Activated T-cell treated with anti-CD3 and anti-CD28 coated beads, Interleukin-2, amount 50 U/mL, for 1 hour (primary cell): Measurements from ENCODE around the gene SCGB2B2.
"Not testable (repeated sequence)": the region's sequence is repeated elsewhere in the genome, so short reads cannot be mapped to it uniquely, and the experiment has no call there.

Experiments used
- DNase-seq: peaks from one replicate; pipeline ENCODE4 v3.0.0-alpha.2; 2020

The SCGB2B2 gene

DNA sequence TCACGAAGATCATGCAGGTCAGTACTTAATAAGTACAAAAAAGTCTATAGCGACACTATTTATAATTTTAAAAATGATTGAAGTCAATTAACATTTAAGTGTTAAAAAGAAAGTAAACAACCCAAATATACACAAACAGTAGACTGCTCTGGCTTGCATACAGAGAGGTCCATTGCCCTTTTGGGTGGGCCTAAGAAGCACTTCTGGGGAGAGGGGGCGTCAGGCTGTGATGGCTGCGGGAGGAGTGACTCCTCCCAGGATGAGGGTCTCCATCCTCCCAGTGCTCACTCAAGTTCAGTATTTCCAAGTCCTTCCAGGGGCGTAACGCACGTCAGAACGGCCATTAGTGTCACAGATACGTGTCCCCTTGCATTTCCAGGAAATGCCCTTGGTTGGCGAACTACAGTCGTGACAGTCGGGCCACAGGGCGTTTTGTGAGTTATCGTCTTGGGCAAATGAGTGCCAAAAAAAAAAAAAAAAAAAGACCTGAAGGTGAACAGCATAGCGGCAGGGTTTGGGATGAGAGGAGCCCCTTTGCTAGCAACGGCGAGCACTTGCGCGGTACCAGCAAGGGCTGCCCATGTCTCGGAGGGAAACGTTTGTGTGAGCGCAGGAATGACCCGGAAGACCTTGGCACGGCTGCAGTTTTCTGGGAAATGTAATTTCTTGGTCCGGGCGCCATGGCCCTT lies at the start of gene SCGB2B2:
TSS of gene SCGB2B2 (minus strand) at position 463 of the 689 bp plus-strand sequence. CDS start 82,596 bp downstream, outside the sequence.
- DNase-seq: no peak

DNA sequence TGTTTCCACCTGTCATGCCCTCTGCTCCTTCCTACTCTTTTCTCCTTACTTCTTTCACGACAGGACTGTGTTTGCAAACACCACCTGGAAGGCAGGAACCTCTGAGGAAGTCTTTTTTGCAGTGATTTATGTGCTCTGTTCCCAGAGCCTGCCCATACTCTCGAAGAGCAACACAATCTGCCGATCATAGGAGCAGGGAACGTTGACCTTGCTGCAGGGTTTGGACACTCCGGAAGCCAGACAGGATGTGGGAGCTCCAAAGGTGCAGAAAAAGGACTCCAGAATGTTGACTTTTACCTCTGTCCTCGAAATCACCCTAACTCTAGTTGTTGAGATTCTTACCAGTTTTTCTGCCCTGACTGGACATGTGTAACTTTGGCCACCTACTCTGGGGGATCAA lies 48.4 kb upstream of the SCGB2B2 start:
- DNase-seq: no peak

DNA sequence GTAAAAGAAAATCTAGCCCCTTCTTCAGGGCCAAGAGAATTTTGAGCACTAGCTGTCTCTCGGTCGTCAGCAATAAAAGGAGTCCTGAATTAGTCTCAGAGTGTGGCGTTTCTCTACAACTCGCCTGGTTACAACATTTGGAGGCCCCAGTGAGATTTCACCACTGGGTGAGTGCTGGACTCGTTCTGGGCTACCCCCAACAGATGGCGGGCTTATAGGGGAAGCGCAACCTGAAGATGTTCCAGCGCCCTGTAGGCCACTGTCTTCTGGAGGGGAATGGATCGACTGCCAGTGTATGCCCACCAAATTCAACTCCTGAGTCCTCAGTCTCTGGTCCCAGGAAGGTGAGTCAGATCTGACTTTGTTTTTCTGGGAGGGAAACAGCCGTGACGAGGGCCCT lies 45.4 kb upstream of the SCGB2B2 start:
- DNase-seq: no peak

DNA sequence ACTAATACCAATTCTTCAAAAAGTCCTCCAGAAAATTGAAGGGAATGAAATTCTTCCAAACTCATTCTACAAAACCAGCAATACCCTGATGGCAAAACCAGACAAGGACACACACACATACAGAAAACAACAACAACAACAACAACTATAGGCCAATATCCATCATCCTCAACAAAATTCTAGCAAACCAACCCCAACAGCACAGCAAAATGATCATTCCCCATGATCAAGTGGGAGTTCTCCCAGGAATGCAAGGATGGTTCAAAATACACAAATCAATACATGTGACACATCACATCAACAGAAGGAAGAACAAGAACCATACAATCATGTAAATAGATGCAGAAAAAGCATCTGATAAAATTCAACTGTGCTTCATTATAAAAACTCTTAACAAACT lies 38.4 kb upstream of the SCGB2B2 start:
- no peak for DNase-seq

- DNase-seq: no peak
Observed at GRCh38 chr19:34713262-34713637, 36.3 kb upstream of the SCGB2B2 start.

GRCh38 chr19:34712395-34713261 lies 35.7 kb upstream of the SCGB2B2 start:
- DNase-seq: no peak

- DNase-seq: no peak
Observed at GRCh38 chr19:34711890-34712289, 34.9 kb upstream of the SCGB2B2 start.

DNA sequence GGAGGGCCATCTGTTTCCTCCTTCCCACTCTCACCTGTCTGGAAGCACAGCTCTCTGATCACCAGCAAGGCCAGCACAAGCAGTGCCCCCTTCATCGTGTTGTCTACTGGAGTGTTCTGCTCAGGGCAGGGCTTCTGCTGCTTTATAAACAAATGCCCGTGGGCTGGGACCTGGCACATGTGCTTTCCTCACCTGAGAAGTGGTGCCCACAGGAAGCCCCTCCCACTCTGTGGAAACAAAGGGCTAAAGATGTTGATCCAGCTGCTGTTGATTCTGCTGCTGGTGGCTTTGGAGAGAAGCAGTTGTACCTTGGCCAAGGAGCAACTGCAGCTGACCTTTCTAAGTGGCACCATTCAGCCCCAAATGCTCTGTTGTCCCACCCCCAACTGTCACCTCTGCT lies 30.7 kb upstream of the SCGB2B2 start:
- no peak for DNase-seq

- DNase-seq: no peak
Observed at GRCh38 chr19:34692549-34692948, 15.6 kb upstream of the SCGB2B2 start.

GRCh38 chr19:34690372-34690771 lies 13.4 kb upstream of the SCGB2B2 start:
- no peak for DNase-seq

- no peak for DNase-seq
Observed at GRCh38 chr19:34688592-34688991, 11.6 kb upstream of the SCGB2B2 start.

DNA sequence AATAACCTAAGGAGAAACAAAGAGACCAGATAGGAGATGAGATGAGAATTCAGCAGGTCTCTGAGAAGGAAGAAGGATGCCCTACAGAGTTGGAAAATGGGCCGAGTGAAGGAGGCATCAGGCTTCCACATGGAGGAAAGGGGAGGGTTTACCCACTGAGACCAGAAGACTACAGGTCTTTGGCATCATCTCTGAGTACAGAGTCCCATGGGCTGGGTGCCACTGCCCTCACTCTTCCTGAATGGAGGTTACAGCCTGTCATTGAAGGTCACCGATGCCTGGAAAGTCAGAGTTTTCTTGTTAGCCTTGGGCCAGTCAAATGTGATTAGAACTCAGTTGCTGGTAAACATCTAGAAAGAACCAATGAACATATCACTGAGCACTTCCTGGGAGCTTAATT lies 10.4 kb upstream of the SCGB2B2 start:
- no peak for DNase-seq

DNA sequence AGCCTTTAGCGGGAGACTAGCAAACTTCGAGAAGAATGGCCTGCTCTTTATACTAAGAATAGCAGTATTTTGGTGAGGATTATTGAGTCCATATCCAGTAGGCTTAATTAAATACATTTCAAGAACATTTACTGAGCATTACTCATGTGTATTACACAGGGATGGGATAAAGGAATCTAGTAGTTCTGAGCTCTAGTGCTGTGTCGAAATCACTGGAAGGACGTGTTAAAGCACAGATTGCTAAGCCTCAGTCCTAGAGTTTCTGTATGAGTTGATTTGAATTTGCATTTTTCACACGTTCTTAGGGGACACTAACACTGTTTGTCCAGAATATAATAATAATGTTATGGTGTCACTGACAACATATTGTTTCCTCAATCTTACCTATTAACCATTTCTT lies 9.5 kb upstream of the SCGB2B2 start:
- DNase-seq: no peak

DNA sequence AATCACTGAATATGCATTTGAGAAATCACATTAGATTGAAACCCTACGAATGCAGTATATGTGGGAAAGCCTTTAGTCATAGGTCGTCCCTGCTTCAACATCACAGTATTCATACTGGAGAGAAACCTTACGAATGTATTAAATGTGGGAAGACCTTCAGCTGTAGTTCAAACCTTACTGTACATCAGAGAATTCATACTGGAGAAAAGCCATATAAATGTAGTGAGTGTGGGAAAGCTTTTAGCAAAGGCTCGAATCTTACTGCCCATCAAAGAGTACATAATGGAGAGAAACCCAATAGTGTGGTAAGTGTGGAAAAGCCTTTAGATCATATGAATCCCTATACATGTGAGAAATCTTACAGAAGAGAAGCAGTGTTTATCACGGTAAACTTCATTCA lies 8.3 kb upstream of the SCGB2B2 start:
- DNase-seq: not testable (repeated sequence)

- DNase-seq: no peak
Observed at GRCh38 chr19:34681478-34681877, 4.5 kb upstream of the SCGB2B2 start.

DNA sequence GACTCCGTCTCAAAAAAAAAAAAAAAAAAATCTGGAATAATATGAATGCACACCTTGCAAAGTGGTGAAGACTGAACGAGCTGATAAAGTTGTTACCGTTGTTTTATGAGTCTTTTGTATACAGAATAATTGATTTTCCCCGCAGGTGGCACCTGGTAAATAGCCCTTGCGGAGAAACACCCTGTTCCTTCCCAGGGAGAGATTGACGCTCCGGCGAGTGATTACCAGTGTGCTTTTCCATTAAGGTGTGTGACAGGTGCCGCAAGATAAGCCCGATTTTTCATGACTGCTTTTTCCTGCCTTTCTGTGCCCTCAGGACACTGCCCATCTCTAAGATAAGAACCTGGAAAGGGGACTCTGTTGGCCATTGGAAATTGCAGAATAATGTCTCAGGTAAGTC lies 1.5 kb upstream of the SCGB2B2 start:
- DNase-seq: no peak

GRCh38 chr19:34678085-34678412 lies 1.1 kb upstream of the SCGB2B2 start:
- no peak for DNase-seq

GRCh38 chr19:34677386-34678084 lies 576 bp upstream of the SCGB2B2 start, which contains the start of gene ZNF302:
TSS of gene ZNF302 (plus strand) at chr19:34677678. CDS start at chr19:34678805, 1,127 bp downstream.
- DNase-seq: peak; percentile 93

DNA sequence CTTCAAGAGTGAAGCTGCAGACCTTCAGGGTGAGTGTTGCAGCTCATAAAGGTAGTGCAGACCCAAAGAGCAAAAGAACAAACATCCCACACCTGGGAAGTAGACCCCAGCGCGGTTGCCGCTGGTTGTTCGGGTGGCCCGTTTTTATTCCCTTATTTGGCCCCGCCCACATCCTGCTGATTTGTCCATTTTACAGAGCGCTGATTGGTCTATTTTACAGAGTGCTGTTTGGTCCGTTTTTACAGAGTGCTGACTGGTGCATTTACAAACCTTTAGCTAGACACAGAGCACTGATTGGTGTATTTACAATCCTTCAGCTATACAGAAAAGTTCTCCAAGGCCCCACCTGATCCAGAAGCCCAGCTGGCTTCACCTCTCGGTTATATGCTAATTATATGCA lies 1.0 kb downstream of the SCGB2B2 start:
- no peak for DNase-seq

DNA sequence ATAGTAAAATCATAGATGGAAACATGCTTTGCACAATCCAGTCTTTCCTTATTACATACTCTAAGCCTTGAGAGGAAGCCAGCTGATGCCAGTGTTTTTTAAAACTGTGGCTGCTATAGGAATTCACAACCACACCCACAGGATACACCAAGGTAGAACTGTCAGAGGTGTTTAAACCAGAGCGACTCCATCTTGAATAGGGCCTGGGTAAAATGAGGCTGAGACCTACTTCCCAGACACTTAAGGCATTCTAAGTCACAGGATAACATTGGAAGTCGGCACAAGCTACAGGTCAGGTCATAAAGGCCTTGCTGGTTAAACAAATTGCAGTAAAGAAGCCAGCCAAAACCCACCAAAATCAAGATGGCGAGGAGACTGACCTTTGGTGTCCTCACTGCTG lies 1.7 kb downstream of the SCGB2B2 start:
- DNase-seq: no peak

DNA sequence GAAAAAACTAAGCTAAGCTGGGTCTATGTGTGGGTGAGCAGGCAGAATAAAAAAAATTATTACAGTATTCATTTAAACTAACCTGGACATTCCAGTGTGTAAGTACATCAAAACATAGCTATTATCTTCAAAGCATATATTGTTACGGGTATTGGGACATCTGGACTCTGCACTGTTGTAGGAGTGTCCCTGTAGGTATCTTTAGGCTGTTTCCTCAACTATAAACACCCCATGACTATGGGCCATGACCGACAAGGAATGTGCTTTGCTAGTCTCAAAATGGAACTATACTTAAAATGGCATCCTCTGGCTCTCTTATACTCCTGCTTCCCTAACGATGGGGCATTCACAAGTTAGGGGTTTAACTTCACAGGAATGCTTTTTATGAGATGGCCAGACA lies 3.4 kb downstream of the SCGB2B2 start:
- no peak for DNase-seq

DNA sequence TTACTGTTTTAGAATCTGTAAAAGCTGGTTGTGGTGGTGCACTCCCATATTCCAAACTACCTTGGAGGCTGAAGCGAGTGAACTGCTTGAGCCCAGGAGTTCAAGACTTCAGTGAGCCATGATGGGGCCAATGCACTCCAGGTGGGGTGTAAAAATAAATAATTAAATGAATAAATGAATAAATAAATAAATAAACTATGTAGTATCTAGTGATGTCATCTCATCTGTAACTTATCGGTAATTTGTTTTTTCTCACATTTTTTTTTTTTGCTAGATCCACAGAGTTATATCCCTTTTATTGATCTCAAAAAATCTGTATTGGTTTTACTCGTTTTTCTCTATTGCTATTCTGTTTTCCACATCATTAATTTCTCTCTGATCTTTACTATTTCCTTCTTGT lies 5.0 kb downstream of the SCGB2B2 start:
- DNase-seq: no peak

- DNase-seq: no peak
Observed at GRCh38 chr19:34669305-34669704, 7.7 kb downstream of the SCGB2B2 start.

DNA sequence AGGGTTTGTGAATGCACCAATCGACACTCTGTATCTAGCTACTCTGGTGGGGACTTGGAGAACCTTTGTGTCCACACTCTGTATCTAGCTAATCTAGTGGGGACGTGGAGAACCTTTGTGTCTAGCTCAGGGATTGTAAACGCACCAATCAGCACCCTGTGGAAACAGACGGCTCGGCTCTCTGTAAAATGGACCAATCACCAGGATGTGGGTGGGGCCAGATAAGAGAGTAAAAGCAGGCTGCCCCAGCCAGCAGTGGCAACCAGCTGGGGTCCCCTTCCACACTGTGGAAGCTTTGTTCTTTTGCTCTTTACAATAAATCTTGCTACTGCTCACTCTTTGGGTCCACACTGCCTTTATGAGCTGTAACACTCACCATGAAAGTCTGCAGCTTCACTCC lies 8.3 kb downstream of the SCGB2B2 start:
- DNase-seq: not testable (repeated sequence)
